Activated naive CD4-positive, alpha-beta T cell treated with anti-CD3 and anti-CD28 coated beads, Interleukin-2, amount 50 U/mL, for 24 hours (primary cell): ENCODE measurements around the gene FHIT.

Experiments
- H3K27ac Mint-ChIP-seq: one replicate; pipeline ENCODE4 v1.8.0; 2021; ENCODE audit warnings: mild to moderate bottlenecking, mixed read lengths
- H3K27me3 Mint-ChIP-seq: one replicate; pipeline ENCODE4 v1.8.0; 2021; ENCODE audit warnings: mixed read lengths
- H3K36me3 Mint-ChIP-seq: one replicate; pipeline ENCODE4 v1.8.0; 2021; ENCODE audit warnings: mixed read lengths
- H3K4me1 Mint-ChIP-seq: one replicate; pipeline ENCODE4 v1.8.0; 2021; ENCODE audit warnings: mixed read lengths
- H3K4me3 Mint-ChIP-seq: one replicate; pipeline ENCODE4 v1.8.0; 2021; ENCODE audit warnings: mild to moderate bottlenecking, mixed read lengths
- H3K9me3 Mint-ChIP-seq: one replicate; pipeline ENCODE4 v1.8.0; 2021; ENCODE audit warnings: mixed read lengths

Gene FHIT

GRCh38 chr3:60079076-60079475 lies 1172.2 kb downstream of the FHIT start:
- Mint-ChIP-seq H3K4me3 (peak overlapping the region; percentile 83), H3K36me3 (no peaks in the 10 kb centered on the region), H3K9me3 (no peaks in the 10 kb centered on the region), H3K27me3 (no peaks in the 10 kb centered on the region), H3K27ac (peak overlapping the region; percentile 95), H3K4me1 (peaks cover 87% of the 10 kb centered on the region)

- H3K27me3 Mint-ChIP-seq, result no peaks in the 10 kb centered on the region
- H3K9me3 Mint-ChIP-seq, result peaks cover 9% of the 10 kb centered on the region
- peak overlapping the region; percentile 88 for H3K4me3 Mint-ChIP-seq
- peak overlapping the region; percentile 98 for H3K27ac Mint-ChIP-seq
- peaks cover 8% of the 10 kb centered on the region for H3K36me3 Mint-ChIP-seq
- H3K4me1 Mint-ChIP-seq, result peaks cover 91% of the 10 kb centered on the region
Measured at GRCh38 chr3:60076331-60076730, 1174.9 kb downstream of the FHIT start.

GRCh38 chr3:60073942-60074341 lies 1177.3 kb downstream of the FHIT start:
- Mint-ChIP-seq H3K27me3 (no peaks in the 10 kb centered on the region), H3K4me1 (peaks cover 90% of the 10 kb centered on the region), H3K27ac (peak overlapping the region; percentile 98), H3K4me3 (peak overlapping the region; percentile 76), H3K9me3 (peaks cover 9% of the 10 kb centered on the region), H3K36me3 (peaks cover 10% of the 10 kb centered on the region)

- peak overlapping the region; percentile 98 for H3K27ac Mint-ChIP-seq
- H3K36me3 Mint-ChIP-seq, result peaks cover 10% of the 10 kb centered on the region
- peaks cover 9% of the 10 kb centered on the region for H3K9me3 Mint-ChIP-seq
- peak overlapping the region; percentile 76 for H3K4me3 Mint-ChIP-seq
- H3K4me1 Mint-ChIP-seq, result peaks cover 89% of the 10 kb centered on the region
- H3K27me3 Mint-ChIP-seq, result no peaks in the 10 kb centered on the region
Measured at GRCh38 chr3:60073228-60073627, 1178.0 kb downstream of the FHIT start.

- H3K4me1 Mint-ChIP-seq, result peaks cover 90% of the 10 kb centered on the region
- H3K27ac Mint-ChIP-seq, result peak overlapping the region; percentile 87
- no peak overlapping the region for H3K4me3 Mint-ChIP-seq
- peaks cover 9% of the 10 kb centered on the region for H3K9me3 Mint-ChIP-seq
- H3K27me3 Mint-ChIP-seq, result no peaks in the 10 kb centered on the region
- H3K36me3 Mint-ChIP-seq, result peaks cover 17% of the 10 kb centered on the region
Measured at GRCh38 chr3:60070366-60070765, 1180.9 kb downstream of the FHIT start.

GRCh38 chr3:60065227-60065868 lies 1185.9 kb downstream of the FHIT start:
- H3K27ac Mint-ChIP-seq, result peak overlapping the region; percentile 93
- H3K27me3 Mint-ChIP-seq, result no peaks in the 10 kb centered on the region

GRCh38 chr3:60064210-60065178 lies 1186.8 kb downstream of the FHIT start:
- H3K27ac Mint-ChIP-seq, result peak overlapping the region; percentile 93
- no peaks in the 10 kb centered on the region for H3K27me3 Mint-ChIP-seq
- peaks cover 4% of the 10 kb centered on the region for H3K9me3 Mint-ChIP-seq
- peak overlapping the region; percentile 45 for H3K4me3 Mint-ChIP-seq
- H3K4me1 Mint-ChIP-seq, result peaks cover 91% of the 10 kb centered on the region
- peaks cover 13% of the 10 kb centered on the region for H3K36me3 Mint-ChIP-seq

More at GRCh38 chr3:60065227-60065868, 1185.9 kb downstream of the FHIT start:
- peaks cover 11% of the 10 kb centered on the region for H3K36me3 Mint-ChIP-seq
- no peaks in the 10 kb centered on the region for H3K9me3 Mint-ChIP-seq
- H3K4me3 Mint-ChIP-seq, result peak overlapping the region; percentile 53
- H3K4me1 Mint-ChIP-seq, result peaks cover 91% of the 10 kb centered on the region

- Mint-ChIP-seq H3K27ac (peak overlapping the region; percentile 97), H3K9me3 (peaks cover 18% of the 10 kb centered on the region), H3K4me1 (peaks cover 97% of the 10 kb centered on the region), H3K36me3 (peaks cover 28% of the 10 kb centered on the region), H3K27me3 (no peaks in the 10 kb centered on the region), H3K4me3 (peak overlapping the region; percentile 68)
Measured at GRCh38 chr3:60056404-60056803, 1194.8 kb downstream of the FHIT start.

GRCh38 chr3:60055765-60056164 lies 1195.5 kb downstream of the FHIT start:
- Mint-ChIP-seq H3K27ac (peak overlapping the region; percentile 97), H3K4me1 (peaks cover 97% of the 10 kb centered on the region), H3K36me3 (peaks cover 28% of the 10 kb centered on the region), H3K4me3 (peak overlapping the region; percentile 68), H3K27me3 (no peaks in the 10 kb centered on the region), H3K9me3 (peaks cover 18% of the 10 kb centered on the region)

- peak overlapping the region; percentile 97 for H3K27ac Mint-ChIP-seq
- no peaks in the 10 kb centered on the region for H3K27me3 Mint-ChIP-seq
- H3K9me3 Mint-ChIP-seq, result peaks cover 11% of the 10 kb centered on the region
- peaks cover 17% of the 10 kb centered on the region for H3K36me3 Mint-ChIP-seq
- H3K4me3 Mint-ChIP-seq, result peak overlapping the region; percentile 67
- H3K4me1 Mint-ChIP-seq, result peaks cover 93% of the 10 kb centered on the region
Measured at GRCh38 chr3:60053526-60054265, 1197.6 kb downstream of the FHIT start.

- Mint-ChIP-seq H3K4me1 (peaks cover 93% of the 10 kb centered on the region), H3K4me3 (peak overlapping the region; percentile 76), H3K27ac (peak overlapping the region; percentile 98), H3K36me3 (peaks cover 29% of the 10 kb centered on the region), H3K27me3 (no peaks in the 10 kb centered on the region), H3K9me3 (peaks cover 4% of the 10 kb centered on the region)
Measured at GRCh38 chr3:60048447-60048848, 1202.8 kb downstream of the FHIT start.

- Mint-ChIP-seq H3K9me3 (peaks cover 4% of the 10 kb centered on the region), H3K36me3 (peaks cover 29% of the 10 kb centered on the region), H3K27ac (peak overlapping the region; percentile 98), H3K27me3 (no peaks in the 10 kb centered on the region), H3K4me1 (peaks cover 91% of the 10 kb centered on the region), H3K4me3 (peak overlapping the region; percentile 76)
Measured at GRCh38 chr3:60047426-60048200, 1203.6 kb downstream of the FHIT start.

- Mint-ChIP-seq H3K27ac (peak overlapping the region; percentile 76), H3K9me3 (peaks cover 4% of the 10 kb centered on the region), H3K4me1 (peaks cover 91% of the 10 kb centered on the region), H3K36me3 (peaks cover 33% of the 10 kb centered on the region), H3K4me3 (peak overlapping the region; percentile 12), H3K27me3 (no peaks in the 10 kb centered on the region)
Measured at GRCh38 chr3:60046210-60046609, 1205.0 kb downstream of the FHIT start.

GRCh38 chr3:60045686-60046085 lies 1205.6 kb downstream of the FHIT start:
- peaks cover 33% of the 10 kb centered on the region for H3K36me3 Mint-ChIP-seq
- peaks cover 4% of the 10 kb centered on the region for H3K9me3 Mint-ChIP-seq
- H3K27ac Mint-ChIP-seq, result peak overlapping the region; percentile 76
- H3K27me3 Mint-ChIP-seq, result no peaks in the 10 kb centered on the region
- peaks cover 91% of the 10 kb centered on the region for H3K4me1 Mint-ChIP-seq
- no peak overlapping the region for H3K4me3 Mint-ChIP-seq

GRCh38 chr3:60036803-60037202 lies 1214.4 kb downstream of the FHIT start:
- peaks cover 14% of the 10 kb centered on the region for H3K9me3 Mint-ChIP-seq
- peaks cover 74% of the 10 kb centered on the region for H3K4me1 Mint-ChIP-seq
- H3K36me3 Mint-ChIP-seq, result peaks cover 27% of the 10 kb centered on the region
- no peak overlapping the region for H3K27ac Mint-ChIP-seq
- H3K4me3 Mint-ChIP-seq, result no peak overlapping the region
- no peaks in the 10 kb centered on the region for H3K27me3 Mint-ChIP-seq
